HL-60 (cell line): Measurements from ENCODE around the gene SAMHD1.

Experiments
- CTCF ChIP-seq: IDR thresholded peaks from one replicate; pipeline ENCODE4 v1.5.1; 2011; ENCODE audit warnings: low read length, control low read depth, inconsistent platforms; ENCODE audit not compliant: insufficient read depth
- POLR2AphosphoS5 ChIP-seq: IDR thresholded peaks from 2 replicates; pipeline ENCODE4 v1.6.1; 2012; ENCODE audit warnings: low read depth

- TF ChIP-seq POLR2AphosphoS5 (no peak), CTCF (no peak)
Observed at GRCh38 chr20:36850759-36851158, 100.7 kb downstream of the SAMHD1 start.
